Measurements from ENCODE around the gene CNDP1.

- TF ChIP-seq CTCF (IDR thresholded peaks at IDR 0.05) (no peak), POLR2A (IDR thresholded peaks at IDR 0.05) (no peak)
These were observed 21.0 kb upstream of the CNDP1 start for GRCh38 chr18:74513149-74513882.

Data from body of pancreas (tissue), 4 donors.